OCI-LY7 (cell line): ENCODE data around the gene SEH1L. TPM values are rescaled to one million over a fixed set of nuclear protein-coding genes. Genes with fewer than 3 reads are reported as not detected.
A peak's percentile ranks its signal among the peaks of the same experiment; 100 is the strongest.
"Not testable (repeated sequence)": the region's sequence is repeated elsewhere in the genome, so short reads cannot be mapped to it uniquely, and the experiment has no call there.

Experiments
- BruUV-seq: library from RNA; stranded (reverse); fragments of 400-500 nt; replicated peaks from 2 replicates; lab custom pipeline; 2021; lab: Mats Ljungman, UMichigan
- CTCF ChIA-PET: fragments of 300-600 bp; sonication (Branson Sonifier 250); formaldehyde crosslinking; loops from one replicate; lab custom pipeline; 2022; ENCODE audit warnings: antibody characterized with exemption; ENCODE audit not compliant: unreplicated experiment; lab: Charles Lee
- POLR2A ChIA-PET: fragments of 300-600 bp; sonication (Branson Sonifier 250); formaldehyde crosslinking; loops from one replicate; lab custom pipeline; 2022; ENCODE audit warnings: antibody characterized with exemption; lab: Charles Lee
- DNase-seq: peaks from one replicate; pipeline ENCODE4 v3.0.0-alpha.2; 2015; ENCODE audit warnings: low spot score
- H2AFZ ChIP-seq: fragments of 200-600 bp; sonication (generic), shearing (Covaris generic); 2 replicates; pipeline ENCODE4 v1.6.1; 2014; ENCODE audit warnings: mild to moderate bottlenecking, antibody characterized with exemption, low read length, moderate library complexity
- H3K27ac ChIP-seq: fragments of 200-600 bp; sonication (generic); 2 replicates; pipeline ENCODE4 v1.5.1; 2014; ENCODE audit warnings: mixed run types, low read depth, mild to moderate bottlenecking, moderate library complexity, low read length, inconsistent platforms; ENCODE audit not compliant: poor library complexity, severe bottlenecking
- H3K36me3 ChIP-seq: fragments of 200-600 bp; sonication (generic); 2 replicates; pipeline ENCODE4 v1.6.1; 2014; ENCODE audit warnings: mild to moderate bottlenecking, antibody characterized with exemption, low read length, moderate library complexity, mixed read lengths; ENCODE audit not compliant: insufficient read depth
- H3K4me1 ChIP-seq: fragments of 200-600 bp; sonication (generic); 2 replicates; pipeline ENCODE4 v1.5.1; 2014; ENCODE audit warnings: mild to moderate bottlenecking, low read length; ENCODE audit not compliant: insufficient read depth, poor library complexity, severe bottlenecking
- H3K4me2 ChIP-seq: fragments of 200-600 bp; sonication (generic); 2 replicates; pipeline ENCODE4 v1.6.1; 2014; ENCODE audit warnings: mild to moderate bottlenecking, low read length
- H3K4me3 ChIP-seq: fragments of 200-600 bp; sonication (generic); 2 replicates; pipeline ENCODE4 v1.5.1; 2014; ENCODE audit warnings: mild to moderate bottlenecking, low read depth, low read length; ENCODE audit not compliant: poor library complexity, severe bottlenecking
- H3K79me2 ChIP-seq: fragments of 200-600 bp; sonication (generic); 2 replicates; pipeline ENCODE4 v1.6.1; 2016; ENCODE audit warnings: low read depth, mild to moderate bottlenecking, low read length, moderate library complexity, mixed read lengths; ENCODE audit not compliant: insufficient read depth
- H3K9me2 ChIP-seq: fragments of 200-600 bp; sonication (generic); 2 replicates; pipeline ENCODE4 v1.6.1; 2016; ENCODE audit warnings: mild to moderate bottlenecking, low read length, mixed read lengths; ENCODE audit not compliant: insufficient read depth
- H3K9me3 ChIP-seq: fragments of 200-600 bp; sonication (generic); 2 replicates; pipeline ENCODE4 v1.6.1; 2014; ENCODE audit warnings: mild to moderate bottlenecking, mixed run types, low read length, mixed read lengths
- H4K20me1 ChIP-seq: fragments of 200-600 bp; sonication (generic); 2 replicates; pipeline ENCODE4 v1.6.1; 2014; ENCODE audit warnings: mild to moderate bottlenecking, antibody characterized with exemption, low read length, moderate library complexity, mixed read lengths; ENCODE audit not compliant: insufficient read depth
- EZH2phosphoT487 ChIP-seq: fragments of 200-600 bp; sonication (generic); IDR thresholded peaks from 2 replicates; pipeline ENCODE4 v1.6.1; 2018; ENCODE audit warnings: low read depth, borderline replicate concordance, mild to moderate bottlenecking, mixed run types, antibody characterized with exemption, low read length, moderate library complexity, mixed read lengths
- intact Hi-C: fragments of 100-400 bp; cut with micrococcal nuclease; formaldehyde crosslinking; loops from one replicate; pipeline ENCODE4 v1.10.0; 2022; ENCODE audit not compliant: unreplicated experiment
- total RNA-seq, 2 experiments: library from RNA; depleted of rRNA in 1 of 2; stranded (reverse); fragments of >200 nt in 1 of 2; shearing (Covaris generic) in 1 of 2; gene quantifications; 2 replicates each; pipeline ENCODE4 v1.2.3, GENCODE V29; 2014 to 2022
- TF ChIP-seq, protein P1 (sequence below): fragments of 200-600 bp; sonication (generic); conservative IDR thresholded peaks from 2 replicates; pipeline ENCODE4 v1.5.1; 2014; ENCODE audit warnings: mild to moderate bottlenecking, antibody characterized with exemption, low read length, moderate library complexity, mixed read lengths

SEH1L gene
- total RNA-seq, 2 experiments from 2014 or later: 61.6 to 115 TPM

DNA sequence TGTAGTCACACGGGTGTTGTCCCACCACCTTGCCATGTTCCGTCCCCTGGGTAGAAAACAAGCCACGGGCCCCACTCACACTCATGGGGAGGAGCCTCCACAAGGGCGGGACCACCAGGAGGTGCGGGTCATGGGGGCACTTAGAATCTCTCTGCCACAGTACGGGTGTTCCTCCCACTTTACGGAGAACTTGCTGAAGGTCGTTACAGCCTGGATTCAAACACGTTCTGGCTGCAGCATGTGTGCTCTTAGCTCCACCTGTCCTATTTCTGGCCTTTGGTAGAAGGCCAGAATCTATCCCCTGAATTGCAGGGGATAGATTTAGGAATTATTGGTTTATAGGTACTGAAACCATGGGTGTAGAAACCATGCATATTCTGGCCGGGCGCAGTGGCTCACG, 28.5 kb downstream of the SEH1L start:
- no peaks in the 10 kb centered on the region for H3K79me2 ChIP-seq
- no peak overlapping the region for H3K4me2 ChIP-seq
- H3K4me1 ChIP-seq: no peaks in the 10 kb centered on the region
- no peak overlapping the region for H3K27ac ChIP-seq
- no TSS peak for BruUV-seq
- H3K9me2 ChIP-seq: no peaks in the 10 kb centered on the region
- intact Hi-C loops: no loop called here
- peaks cover 74% of the 10 kb centered on the region for H3K36me3 ChIP-seq
- H3K4me3 ChIP-seq: no peak overlapping the region
- H2AFZ ChIP-seq: no peak overlapping the region
- no peak for DNase-seq
- H4K20me1 ChIP-seq: no peaks in the 10 kb centered on the region
- no peaks in the 10 kb centered on the region for H3K9me3 ChIP-seq
- ChIA-PET POLR2A (interaction anchor here (0.7 to 1.0 kb wide), 2 partner anchors 9 to 15 kb away, joined by 3 read pairs; no protein-coding TSS in a partner anchor), CTCF (interaction anchor here (1.1 kb wide), 1 partner anchor 108 kb away, joined by 3 read pairs; no protein-coding TSS in a partner anchor)
- TF ChIP-seq, protein P1, sequence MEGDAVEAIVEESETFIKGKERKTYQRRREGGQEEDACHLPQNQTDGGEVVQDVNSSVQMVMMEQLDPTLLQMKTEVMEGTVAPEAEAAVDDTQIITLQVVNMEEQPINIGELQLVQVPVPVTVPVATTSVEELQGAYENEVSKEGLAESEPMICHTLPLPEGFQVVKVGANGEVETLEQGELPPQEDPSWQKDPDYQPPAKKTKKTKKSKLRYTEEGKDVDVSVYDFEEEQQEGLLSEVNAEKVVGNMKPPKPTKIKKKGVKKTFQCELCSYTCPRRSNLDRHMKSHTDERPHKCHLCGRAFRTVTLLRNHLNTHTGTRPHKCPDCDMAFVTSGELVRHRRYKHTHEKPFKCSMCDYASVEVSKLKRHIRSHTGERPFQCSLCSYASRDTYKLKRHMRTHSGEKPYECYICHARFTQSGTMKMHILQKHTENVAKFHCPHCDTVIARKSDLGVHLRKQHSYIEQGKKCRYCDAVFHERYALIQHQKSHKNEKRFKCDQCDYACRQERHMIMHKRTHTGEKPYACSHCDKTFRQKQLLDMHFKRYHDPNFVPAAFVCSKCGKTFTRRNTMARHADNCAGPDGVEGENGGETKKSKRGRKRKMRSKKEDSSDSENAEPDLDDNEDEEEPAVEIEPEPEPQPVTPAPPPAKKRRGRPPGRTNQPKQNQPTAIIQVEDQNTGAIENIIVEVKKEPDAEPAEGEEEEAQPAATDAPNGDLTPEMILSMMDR: no peak
- TF ChIP-seq EZH2phosphoT487: no peak

DNA sequence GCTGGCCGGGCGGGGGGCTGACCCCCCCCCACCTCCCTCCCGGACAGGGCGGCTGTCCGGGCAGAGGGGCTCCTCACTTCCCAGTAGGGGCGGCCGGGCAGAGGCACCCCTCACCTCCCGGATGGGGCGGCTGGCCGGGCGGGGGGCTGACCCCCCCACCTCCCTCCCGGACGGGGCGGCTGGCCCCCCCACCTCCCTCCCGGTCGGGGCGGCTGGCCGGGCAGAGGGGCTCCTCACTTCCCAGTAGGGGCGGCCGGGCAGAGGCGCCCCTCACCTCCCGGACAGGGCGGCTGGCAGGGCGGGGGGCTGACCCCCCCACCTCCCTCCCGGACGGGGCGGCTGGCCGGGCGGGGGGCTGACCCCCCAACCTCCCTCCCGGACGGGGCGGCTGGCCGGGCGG, 32.3 kb downstream of the SEH1L start:
- CTCF ChIA-PET, BruUV-seq, intact Hi-C loops: not testable (repeated sequence)

DNA sequence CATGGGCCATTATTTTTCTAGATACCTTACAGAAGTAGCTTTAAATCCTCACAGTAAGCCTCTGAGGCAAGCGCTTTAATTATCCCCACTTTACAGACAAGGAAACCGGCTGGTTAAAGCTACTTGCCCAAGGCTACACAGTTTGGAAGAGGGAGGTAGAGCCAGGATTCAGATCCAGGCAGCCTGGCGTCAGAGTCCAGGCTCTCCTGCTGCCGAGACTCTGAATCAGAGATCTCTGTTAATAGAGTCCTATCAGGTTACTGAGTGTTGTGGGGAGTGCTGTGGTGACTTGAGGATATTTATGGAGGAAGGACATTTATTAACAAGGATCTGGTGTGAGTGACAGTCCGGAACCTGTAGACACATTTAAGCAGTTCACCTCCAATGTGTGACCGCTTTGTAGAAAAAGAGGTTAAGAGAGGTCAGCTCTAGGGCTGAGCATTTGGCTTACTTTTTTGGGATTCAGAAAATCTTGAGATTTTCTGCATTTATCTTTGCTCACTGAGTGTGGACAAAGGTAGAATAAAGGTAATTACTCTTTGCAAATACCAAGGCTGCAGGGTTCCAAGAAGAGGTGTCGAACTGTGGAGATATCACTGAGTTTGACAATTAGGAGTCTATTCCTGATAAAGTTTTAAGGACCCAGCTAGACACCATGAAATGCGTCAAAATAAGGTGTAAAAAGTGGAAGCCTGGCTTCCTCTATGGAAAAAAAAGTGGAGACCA, 41.7 kb downstream of the SEH1L start:
- no peak overlapping the region for H3K27ac ChIP-seq
- H3K36me3 ChIP-seq: peaks cover 43% of the 10 kb centered on the region
- peaks cover 24% of the 10 kb centered on the region for H3K4me1 ChIP-seq
- peaks cover 22% of the 10 kb centered on the region; the same call in 1 of the 2 replicates for H4K20me1 ChIP-seq
- no peak for TF ChIP-seq EZH2phosphoT487
- TF ChIP-seq, protein P1: no peak
- no peak for DNase-seq
- intact Hi-C loops: loop anchor here (2.0 kb wide), 1 partner anchor 41 kb away; the partner anchor contains the start of gene SEH1L
- H3K4me2 ChIP-seq: peak overlapping the region; percentile 82
- H3K4me3 ChIP-seq: no peak overlapping the region
- BruUV-seq: no TSS peak
- peaks cover 31% of the 10 kb centered on the region for H3K79me2 ChIP-seq
- CTCF ChIA-PET: no interaction called here
- H3K9me3 ChIP-seq: no peaks in the 10 kb centered on the region; the same call in 1 of the 2 replicates
- H3K9me2 ChIP-seq: no peaks in the 10 kb centered on the region
- POLR2A ChIA-PET: interaction anchor here (0.6 to 1.5 kb wide), 5 partner anchors 11 to 123 kb away, joined by 3 read pairs; partner anchors contain the start of gene SEH1L
- H2AFZ ChIP-seq: no peak overlapping the region

More for the DNA sequence above, 32.3 kb downstream of the SEH1L start:
- H2AFZ ChIP-seq, H3K4me3 ChIP-seq, POLR2A ChIA-PET, H3K9me3 ChIP-seq, DNase-seq, H3K27ac ChIP-seq, H3K4me1 ChIP-seq, H3K4me2 ChIP-seq, H3K79me2 ChIP-seq, H3K9me2 ChIP-seq, H4K20me1 ChIP-seq: not testable (repeated sequence)
- H3K36me3 ChIP-seq: peaks cover 74% of the 10 kb centered on the region
